Esophagus (tissue), 2 donors: ENCODE data around the gene WDFY4. TPM values are rescaled to one million over a fixed set of nuclear protein-coding genes. Genes with fewer than 3 reads are reported as not detected.

Experiments
- H3K27ac ChIP-seq, 2 donors: one replicate each; pipeline ENCODE4 v1.5.1; 2013; ENCODE audit warnings: low read depth in 2 of 2, mild to moderate bottlenecking in 2 of 2, inconsistent platforms in 1 of 2, low read length in 1 of 2, moderate library complexity in 1 of 2
- H3K27me3 ChIP-seq, 2 donors: one replicate each; pipeline ENCODE4 v1.6.1; 2013; ENCODE audit warnings: low read length in 2 of 2, control low read depth in 1 of 2, mild to moderate bottlenecking in 1 of 2; ENCODE audit not compliant: insufficient read depth in 2 of 2, control insufficient read depth in 1 of 2
- H3K36me3 ChIP-seq, 2 donors: one replicate each; pipeline ENCODE4 v1.6.1; 2013; ENCODE audit warnings: low read length in 1 of 2; ENCODE audit not compliant: control insufficient read depth in 2 of 2, insufficient read depth in 2 of 2
- H3K4me1 ChIP-seq, 2 donors: one replicate each; pipeline ENCODE4 v1.6.1; 2013; ENCODE audit warnings: low read length in 1 of 2; ENCODE audit not compliant: control insufficient read depth in 2 of 2, insufficient read depth in 2 of 2
- H3K4me3 ChIP-seq, 2 donors: one replicate each; pipeline ENCODE4 v1.5.1; 2013; ENCODE audit warnings: low read length in 2 of 2, mild to moderate bottlenecking in 2 of 2, low read depth in 1 of 2, moderate library complexity in 1 of 2
- H3K9me3 ChIP-seq, 2 donors: one replicate each; pipeline ENCODE4 v1.6.1; 2013; ENCODE audit warnings: mild to moderate bottlenecking in 2 of 2, low read depth in 1 of 2, low read length in 1 of 2, moderate library complexity in 1 of 2; ENCODE audit not compliant: control insufficient read depth in 2 of 2, insufficient read depth in 1 of 2
- WGBS, 2 donors: extraction: QIAGEN DNeasy Blood & Tissue Kit; methylation state at CpG; one replicate each; pipeline ENCODE4 v1.1.7; 2013; 5-methylcytosine and 5-hydroxymethylcytosine counted together
- polyA plus RNA-seq, 2 donors: library from polyadenylated mRNA; stranded (reverse); fragments of 200-250 nt; gene quantifications; one replicate each; pipeline ENCODE4 v1.2.3, GENCODE V29; 2013
- donor health status: healthy with polysubstance abuse.
- donor health status: Bipolar disorder and iron deficiency.

WDFY4 gene
- polyA plus RNA-seq, 2 donors, result 0.43 to 0.79 TPM

- no peak overlapping the region for H3K4me3 ChIP-seq
- no peaks in the 10 kb centered on the region for H3K27me3 ChIP-seq
- H3K27ac ChIP-seq, result no peak overlapping the region
- no peaks in the 10 kb centered on the region for H3K4me1 ChIP-seq
- H3K9me3 ChIP-seq, result peaks cover 0 to 2% of the 10 kb centered on the region in 2 donors
- H3K36me3 ChIP-seq, result no peaks in the 10 kb centered on the region
- WGBS, 2 donors, result 84 to 87% methylated on average over 10 of the region's 10 CpGs
Observed at GRCh38 chr10:48941427-48942075, 256.9 kb downstream of the WDFY4 start.

DNA sequence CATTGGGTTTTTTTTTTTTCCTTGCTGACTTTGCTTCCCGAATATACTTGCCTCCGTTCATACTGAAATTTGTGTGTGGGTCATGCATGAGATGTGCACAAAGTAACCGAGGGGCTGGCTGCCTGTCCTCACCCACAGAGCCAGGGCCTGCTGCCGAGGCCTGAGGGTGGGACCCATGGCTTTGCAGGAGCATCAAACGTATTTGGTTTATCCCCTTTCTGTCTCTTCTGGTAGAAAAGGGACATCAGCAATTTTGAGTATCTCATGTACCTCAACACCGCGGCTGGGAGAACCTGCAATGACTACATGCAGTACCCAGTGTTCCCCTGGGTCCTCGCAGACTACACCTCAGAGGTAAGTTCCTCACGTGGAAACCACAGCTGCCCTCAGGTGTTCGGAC lies 258.4 kb downstream of the WDFY4 start:
- 86 to 94% methylated on average over 10 of the region's 10 CpGs for WGBS, 2 donors
- Histone ChIP-seq H3K4me1 (peaks cover 0 to 3% of the 10 kb centered on the region in 2 donors), H3K9me3 (peaks cover 0 to 2% of the 10 kb centered on the region in 2 donors), H3K27ac (no peak overlapping the region), H3K27me3 (no peaks in the 10 kb centered on the region), H3K36me3 (no peaks in the 10 kb centered on the region), H3K4me3 (no peak overlapping the region)

DNA sequence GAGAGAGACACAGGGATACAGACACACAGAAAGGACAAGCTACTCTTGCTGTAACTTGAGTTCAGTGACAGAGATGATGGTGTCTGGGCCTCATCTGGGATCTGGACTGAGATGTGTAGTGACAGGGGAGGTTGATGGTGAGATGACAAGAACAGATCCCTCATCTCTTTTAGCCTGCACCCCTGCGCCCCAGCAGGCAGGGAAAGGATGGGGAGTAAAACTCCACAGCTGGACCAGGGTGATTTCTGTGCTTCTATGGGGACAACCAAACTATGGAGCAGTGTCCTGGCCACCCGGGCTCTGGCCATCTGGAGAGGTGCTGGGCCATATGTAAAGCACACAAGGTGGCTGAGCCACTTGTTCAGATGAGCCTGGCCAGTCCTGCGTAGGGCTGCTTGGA lies 259.5 kb downstream of the WDFY4 start:
- Histone ChIP-seq H3K9me3 (no peaks in the 10 kb centered on the region), H3K36me3 (no peaks in the 10 kb centered on the region), H3K27ac (no peak overlapping the region), H3K4me1 (peaks cover 0 to 3% of the 10 kb centered on the region in 2 donors), H3K4me3 (no peak overlapping the region), H3K27me3 (no peaks in the 10 kb centered on the region)
- 90 to 94% methylated on average over 3 of the region's 3 CpGs for WGBS, 2 donors

DNA sequence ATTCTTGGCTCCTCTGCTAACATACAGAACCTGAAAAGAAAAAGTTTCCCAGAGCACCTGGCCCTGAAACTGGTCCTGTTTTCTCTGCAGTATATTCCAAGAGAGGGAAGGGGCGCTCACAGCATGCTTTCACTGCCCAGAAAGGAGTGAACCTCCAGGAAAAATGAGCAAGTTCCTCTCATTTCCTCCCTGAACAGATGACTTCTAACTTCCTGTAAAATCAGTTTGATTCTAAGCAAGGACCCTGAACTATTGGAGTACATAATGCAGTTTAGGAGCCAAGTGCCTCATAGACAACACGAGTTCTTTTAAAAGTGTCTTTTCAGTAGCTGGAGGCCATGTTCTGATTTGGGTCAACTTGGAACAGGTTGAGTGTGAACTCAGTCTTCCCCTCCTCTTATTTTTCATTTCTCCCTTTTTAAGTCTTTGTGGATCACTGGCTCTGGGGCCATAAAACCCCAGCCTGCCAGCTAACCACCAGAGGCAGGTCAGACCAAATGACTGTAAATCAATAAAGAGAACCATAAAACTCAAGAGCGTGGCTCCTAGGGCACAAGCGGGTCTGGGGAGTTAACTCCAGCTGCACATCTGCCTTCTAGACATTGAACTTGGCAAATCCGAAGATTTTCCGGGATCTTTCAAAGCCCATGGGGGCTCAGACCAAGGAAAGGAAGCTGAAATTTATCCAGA lies 260.9 kb downstream of the WDFY4 start:
- H3K27ac ChIP-seq, result no peak overlapping the region
- H3K36me3 ChIP-seq, result no peaks in the 10 kb centered on the region
- no peaks in the 10 kb centered on the region for H3K9me3 ChIP-seq
- 72 to 81% methylated on average over 6 of the region's 6 CpGs for WGBS, 2 donors
- H3K27me3 ChIP-seq, result no peaks in the 10 kb centered on the region
- peaks cover 0 to 3% of the 10 kb centered on the region in 2 donors for H3K4me1 ChIP-seq
- no peak overlapping the region for H3K4me3 ChIP-seq

- WGBS, 2 donors, result 79 to 87% methylated on average over 5 of the region's 5 CpGs
- no peaks in the 10 kb centered on the region for H3K9me3 ChIP-seq
- no peaks in the 10 kb centered on the region for H3K36me3 ChIP-seq
- no peaks in the 10 kb centered on the region for H3K27me3 ChIP-seq
- no peak overlapping the region for H3K27ac ChIP-seq
- H3K4me3 ChIP-seq, result no peak overlapping the region
- H3K4me1 ChIP-seq, result peaks cover 0 to 3% of the 10 kb centered on the region in 2 donors
Observed at GRCh38 chr10:48946332-48946731, 261.7 kb downstream of the WDFY4 start.

DNA sequence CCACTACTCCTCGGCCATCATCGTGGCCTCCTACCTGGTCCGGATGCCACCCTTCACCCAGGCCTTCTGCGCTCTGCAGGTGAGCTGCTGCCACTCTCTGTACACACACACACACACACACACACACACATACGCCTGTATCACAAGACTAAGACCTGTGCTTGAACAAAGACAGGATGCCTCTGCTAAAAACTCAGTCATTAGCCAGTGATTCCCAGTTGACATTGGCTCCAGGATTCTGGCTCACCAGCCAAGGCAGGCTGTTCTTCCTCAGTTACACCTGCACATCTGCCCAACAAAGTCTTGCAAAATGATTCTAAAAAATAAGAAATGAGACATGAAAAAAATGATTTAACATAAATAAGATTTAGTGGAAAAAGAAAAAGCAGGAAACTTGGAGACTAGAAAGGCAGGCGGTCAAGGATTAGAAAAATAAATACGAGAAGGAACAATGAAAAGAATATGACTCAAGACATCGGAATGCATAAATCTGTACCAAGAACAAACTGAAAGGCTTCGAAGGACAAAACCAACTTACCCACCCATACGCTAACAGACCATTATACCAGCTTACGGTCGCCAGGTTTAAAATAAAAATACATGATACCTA lies 262.3 kb downstream of the WDFY4 start:
- no peaks in the 10 kb centered on the region for H3K36me3 ChIP-seq
- WGBS, 2 donors, result 61 to 73% methylated on average over 12 of the region's 12 CpGs
- H3K27ac ChIP-seq, result no peak overlapping the region

GRCh38 chr10:48947690-48948469 lies 263.2 kb downstream of the WDFY4 start:
- 63 to 69% methylated on average over 10 of the region's 10 CpGs for WGBS, 2 donors
- Histone ChIP-seq H3K4me1 (peaks cover 0 to 3% of the 10 kb centered on the region in 2 donors), H3K27me3 (no peaks in the 10 kb centered on the region), H3K4me3 (no peak overlapping the region), H3K9me3 (no peaks in the 10 kb centered on the region), H3K27ac (no peak overlapping the region), H3K36me3 (no peaks in the 10 kb centered on the region)

More for the DNA sequence above, 262.3 kb downstream of the WDFY4 start:
- Histone ChIP-seq H3K4me1 (peaks cover 0 to 3% of the 10 kb centered on the region in 2 donors), H3K27me3 (no peaks in the 10 kb centered on the region), H3K4me3 (no peak overlapping the region), H3K9me3 (no peaks in the 10 kb centered on the region)

GRCh38 chr10:48948470-48949037 lies 263.9 kb downstream of the WDFY4 start:
- Histone ChIP-seq H3K27ac (no peak overlapping the region), H3K4me3 (no peak overlapping the region), H3K27me3 (no peaks in the 10 kb centered on the region), H3K36me3 (no peaks in the 10 kb centered on the region), H3K4me1 (peaks cover 0 to 3% of the 10 kb centered on the region in 2 donors), H3K9me3 (no peaks in the 10 kb centered on the region)
- WGBS, 2 donors, result 65 to 72% methylated on average over 2 of the region's 2 CpGs

- peaks cover 0 to 2% of the 10 kb centered on the region in 2 donors for H3K4me1 ChIP-seq
- WGBS, 2 donors, result 84% methylated on average over 7 of the region's 7 CpGs
- H3K9me3 ChIP-seq, result no peaks in the 10 kb centered on the region
- no peak overlapping the region for H3K27ac ChIP-seq
- no peaks in the 10 kb centered on the region for H3K36me3 ChIP-seq
- H3K27me3 ChIP-seq, result no peaks in the 10 kb centered on the region
- no peak overlapping the region for H3K4me3 ChIP-seq
Observed at GRCh38 chr10:48951707-48952106, 267.0 kb downstream of the WDFY4 start.
